GM18519 (cell line): ENCODE results near the gene NPTN.

Source experiments
- ATAC-seq: cut with Tn5 transposase; IDR thresholded peaks from one replicate; pipeline ENCODE4 v1.9.1; 2021; ENCODE audit warnings: mild to moderate bottlenecking, moderate library complexity; ENCODE audit not compliant: unreplicated experiment, low FRiP score

Gene NPTN

GRCh38 chr15:73633991-73634495 is 854 bp upstream of the NPTN start:
- no peak for ATAC-seq

GRCh38 chr15:73632670-73633058 is 525 bp downstream of the NPTN start:
- no peak for ATAC-seq

- no peak for ATAC-seq
Measured at GRCh38 chr15:73631915-73632669, 1.1 kb downstream of the NPTN start.

GRCh38 chr15:73630921-73631362 is 2.2 kb downstream of the NPTN start:
- no peak for ATAC-seq

- no peak for ATAC-seq
Measured at GRCh38 chr15:73629798-73630429, 3.3 kb downstream of the NPTN start.

- ATAC-seq = no peak
Measured at GRCh38 chr15:73628976-73629797, 4.0 kb downstream of the NPTN start.

- no peak for ATAC-seq
Measured at GRCh38 chr15:73628102-73628501, 5.1 kb downstream of the NPTN start.

GRCh38 chr15:73626072-73626471 is 7.1 kb downstream of the NPTN start:
- ATAC-seq = no peak

- ATAC-seq = no peak
Measured at GRCh38 chr15:73624530-73624929, 8.7 kb downstream of the NPTN start.

- ATAC-seq = no peak
Measured at GRCh38 chr15:73621286-73621826, 11.8 kb downstream of the NPTN start.

- no peak for ATAC-seq
Measured at GRCh38 chr15:73620078-73620477, 13.1 kb downstream of the NPTN start.

- ATAC-seq = no peak
Measured at GRCh38 chr15:73617913-73618312, 15.3 kb downstream of the NPTN start.

- no peak for ATAC-seq
Measured at GRCh38 chr15:73617301-73617831, 15.8 kb downstream of the NPTN start.

- ATAC-seq = no peak
Measured at GRCh38 chr15:73608941-73609340, 24.2 kb downstream of the NPTN start.

GRCh38 chr15:73608475-73608874 is 24.7 kb downstream of the NPTN start:
- no peak for ATAC-seq

- no peak for ATAC-seq
Measured at GRCh38 chr15:73607843-73608242, 25.3 kb downstream of the NPTN start.

- ATAC-seq = no peak
Measured at GRCh38 chr15:73607405-73607804, 25.8 kb downstream of the NPTN start.

- ATAC-seq = no peak
Measured at GRCh38 chr15:73605759-73606436, 27.3 kb downstream of the NPTN start.

GRCh38 chr15:73604477-73604876 is 28.7 kb downstream of the NPTN start:
- no peak for ATAC-seq

GRCh38 chr15:73602992-73603391 is 30.2 kb downstream of the NPTN start:
- no peak for ATAC-seq
